Measurements from ENCODE around the gene COX6B1.
A peak's percentile ranks its signal among the peaks of the same experiment; 100 is the strongest.
"Not testable (repeated sequence)": the region's sequence is repeated elsewhere in the genome, so short reads cannot be mapped to it uniquely, and the experiment has no call there.

The COX6B1 gene, protein sequence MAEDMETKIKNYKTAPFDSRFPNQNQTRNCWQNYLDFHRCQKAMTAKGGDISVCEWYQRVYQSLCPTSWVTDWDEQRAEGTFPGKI

DNA sequence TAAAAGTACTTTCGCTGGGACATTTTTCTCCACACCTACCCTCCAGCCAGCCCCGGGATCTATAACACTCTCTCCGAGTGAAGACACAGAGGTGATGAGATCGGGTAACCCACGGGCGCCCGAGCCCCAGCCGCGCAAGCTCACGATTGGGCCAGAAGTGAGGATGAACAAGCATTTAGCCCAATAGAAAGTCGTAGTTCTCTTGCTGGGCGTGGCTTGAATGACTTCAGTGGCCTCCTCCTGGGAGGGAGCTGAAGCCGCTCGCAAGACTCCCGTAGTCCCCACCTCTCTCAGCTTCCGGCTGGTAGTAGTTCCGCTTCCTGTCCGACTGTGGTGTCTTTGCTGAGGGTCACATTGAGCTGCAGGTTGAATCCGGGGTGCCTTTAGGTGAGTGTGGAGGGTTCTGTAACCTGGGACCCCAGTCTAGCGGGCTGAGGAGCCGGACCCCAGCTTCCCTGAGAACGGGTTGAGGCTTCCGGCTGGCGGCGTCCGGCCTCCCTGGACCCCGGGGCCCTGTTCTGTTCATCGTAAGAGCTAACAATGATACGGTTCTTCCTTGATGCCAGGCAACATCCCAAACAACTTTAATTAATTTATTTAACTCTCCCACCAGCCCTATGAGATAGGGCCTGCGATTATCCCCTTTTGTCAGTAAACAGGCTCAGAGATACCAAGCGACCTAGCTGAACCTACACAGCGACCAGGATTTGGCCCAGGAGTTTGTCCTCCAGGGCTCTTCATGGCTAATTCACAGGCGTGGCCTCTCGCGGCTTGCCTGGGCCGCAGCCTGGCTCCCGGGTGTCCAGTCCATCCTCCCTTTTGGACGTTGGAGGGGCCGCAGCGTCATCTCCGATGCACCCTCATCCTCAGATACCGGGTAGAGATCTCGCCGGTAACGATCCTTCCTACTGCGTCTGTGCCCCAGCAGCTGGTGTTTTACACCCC lies at the start of gene COX6B1:
TSS of gene COX6B1 (plus strand) at position 307 of the 945 bp plus-strand sequence. CDS start 2,921 bp downstream, outside the sequence.
- DNase-seq: peak; percentile 95

DNA sequence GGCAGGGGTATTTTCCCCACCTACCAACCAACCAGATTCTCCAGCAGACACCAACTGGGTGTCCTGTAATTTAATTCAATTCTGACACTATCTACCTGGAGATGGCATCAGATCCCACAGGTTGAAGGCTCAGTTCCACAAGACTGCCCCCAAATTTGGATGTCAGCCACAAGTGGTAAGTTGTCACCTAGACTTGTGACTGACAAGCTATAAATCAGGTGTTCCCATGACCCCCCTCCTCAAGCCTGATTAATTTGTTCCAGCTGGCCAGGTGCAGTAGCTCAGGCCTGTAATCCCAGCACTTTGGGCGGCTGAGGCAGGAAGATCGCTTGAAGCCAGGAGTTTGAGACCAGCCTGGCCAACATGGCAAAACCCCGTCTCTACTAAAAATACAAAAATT lies 46.2 kb upstream of the COX6B1 start:
- no peak for DNase-seq

DNA sequence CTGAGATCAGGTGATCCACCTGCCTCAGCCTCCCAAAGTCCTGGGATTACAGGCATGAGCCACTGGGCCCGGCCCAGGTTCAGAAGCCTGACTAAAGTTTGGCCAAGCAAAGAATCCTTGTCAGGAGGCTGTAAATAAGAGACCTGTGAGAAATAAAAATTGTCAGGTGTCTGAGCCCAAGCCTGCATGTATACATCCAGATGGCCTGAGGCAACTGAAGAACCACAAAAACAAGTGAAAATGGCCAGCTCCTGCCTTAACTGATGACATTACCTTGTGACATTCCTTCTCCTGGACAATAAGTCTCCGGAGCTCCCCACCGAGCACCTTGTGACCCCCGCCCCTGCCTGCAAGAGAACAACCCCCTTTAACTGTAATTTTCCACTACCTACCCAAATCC lies 43.7 kb upstream of the COX6B1 start:
- DNase-seq: not testable (repeated sequence)

DNA sequence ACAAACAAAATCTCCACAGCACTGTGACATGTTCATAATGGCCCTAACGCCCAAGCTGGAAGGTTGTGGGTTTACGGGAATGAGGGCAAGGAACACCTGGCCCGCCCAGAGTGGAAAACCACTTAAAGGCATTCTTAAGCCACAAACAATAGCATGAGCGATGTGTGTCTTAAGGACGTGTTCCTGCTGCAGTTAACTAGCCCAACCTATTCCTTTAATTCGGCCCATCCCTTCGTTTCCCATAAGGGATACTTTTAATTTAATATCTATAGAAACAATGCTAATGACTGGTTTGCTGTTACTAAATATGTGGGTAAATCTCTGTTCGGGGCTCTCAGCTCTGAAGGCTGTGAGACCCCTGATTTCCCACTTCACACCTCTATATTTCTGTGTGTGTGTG lies 41.0 kb upstream of the COX6B1 start:
- not testable (repeated sequence) for DNase-seq

DNA sequence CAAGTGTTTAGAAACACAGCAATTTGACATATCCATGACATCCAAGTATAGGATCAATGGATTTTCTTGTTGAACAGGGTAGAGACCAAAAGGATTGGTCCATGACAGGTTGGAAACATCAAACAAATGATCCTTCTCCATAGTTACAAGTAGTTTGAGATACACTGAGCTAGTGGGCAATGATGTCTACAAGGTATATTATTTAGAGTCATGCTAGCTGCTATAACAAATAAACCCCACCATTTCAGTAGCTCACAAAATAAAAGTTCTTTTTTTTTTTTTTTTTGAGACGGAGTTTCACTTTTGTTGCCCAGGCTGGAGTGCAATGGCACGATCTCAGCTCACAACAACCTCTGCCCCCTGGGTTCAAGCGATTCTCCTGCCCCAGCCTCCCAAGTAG lies 40.5 kb upstream of the COX6B1 start:
- DNase-seq: no peak

DNA sequence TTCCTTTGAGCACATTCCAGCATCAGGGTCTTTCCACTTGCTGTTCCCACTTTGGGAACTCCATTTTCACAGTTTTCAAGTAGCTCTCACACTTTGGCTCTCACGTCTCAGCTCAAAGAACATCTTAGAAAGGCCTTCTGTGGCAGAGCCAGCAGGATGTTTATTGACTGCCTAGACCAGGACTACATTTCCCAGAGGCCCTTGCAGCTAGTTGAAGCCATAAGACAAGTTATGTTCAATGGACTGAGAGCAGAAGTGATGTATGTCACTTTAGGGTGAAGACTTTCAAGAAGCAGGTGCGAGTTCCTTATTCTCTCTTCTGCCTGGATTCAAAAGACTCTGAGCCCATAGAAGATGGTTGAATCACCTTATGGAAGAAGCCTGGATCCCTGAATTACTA lies 39.9 kb upstream of the COX6B1 start:
- no peak for DNase-seq

DNA sequence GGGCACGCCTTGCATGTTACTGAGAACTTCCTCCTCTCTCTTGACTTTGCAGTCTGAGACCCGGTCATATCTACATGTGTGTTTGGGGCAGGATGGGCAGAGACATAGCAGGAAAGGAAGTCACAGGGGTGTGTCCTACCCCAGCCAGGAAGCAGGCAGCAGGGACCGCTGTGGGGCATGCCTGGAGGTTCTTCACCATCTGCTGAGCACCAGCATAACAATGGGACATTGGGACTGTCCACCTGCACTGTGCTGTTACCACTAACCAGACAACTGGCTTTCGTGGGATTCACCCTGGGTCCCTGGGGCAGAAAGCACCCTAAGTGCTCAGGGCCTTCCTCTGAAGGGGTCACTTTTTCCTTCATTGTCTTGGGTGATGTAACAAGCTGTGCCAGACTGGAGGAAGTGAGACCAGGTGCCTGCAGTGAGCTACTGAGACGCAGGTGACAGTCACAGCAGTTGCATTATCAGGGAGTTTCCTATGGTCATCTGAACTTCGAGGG lies 38.2 kb upstream of the COX6B1 start:
- DNase-seq: peak; percentile 53

DNA sequence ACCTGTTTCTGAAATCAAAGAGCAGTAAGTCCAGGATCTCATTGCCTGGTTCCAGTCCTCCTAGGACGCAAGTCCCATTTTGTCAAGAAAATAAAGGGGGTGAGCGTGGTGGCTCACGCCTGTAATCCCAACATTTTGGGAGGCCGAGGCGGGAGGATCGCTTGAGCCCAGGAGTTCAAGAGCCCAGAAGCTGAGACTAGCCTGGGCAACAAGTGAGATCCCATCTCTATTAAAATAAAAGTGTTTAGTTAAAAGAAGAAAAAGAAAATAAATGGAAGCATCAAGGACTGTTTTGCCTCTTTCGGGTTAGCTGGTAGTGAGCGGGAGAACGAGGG lies 35.9 kb upstream of the COX6B1 start:
- DNase-seq: no peak

DNA sequence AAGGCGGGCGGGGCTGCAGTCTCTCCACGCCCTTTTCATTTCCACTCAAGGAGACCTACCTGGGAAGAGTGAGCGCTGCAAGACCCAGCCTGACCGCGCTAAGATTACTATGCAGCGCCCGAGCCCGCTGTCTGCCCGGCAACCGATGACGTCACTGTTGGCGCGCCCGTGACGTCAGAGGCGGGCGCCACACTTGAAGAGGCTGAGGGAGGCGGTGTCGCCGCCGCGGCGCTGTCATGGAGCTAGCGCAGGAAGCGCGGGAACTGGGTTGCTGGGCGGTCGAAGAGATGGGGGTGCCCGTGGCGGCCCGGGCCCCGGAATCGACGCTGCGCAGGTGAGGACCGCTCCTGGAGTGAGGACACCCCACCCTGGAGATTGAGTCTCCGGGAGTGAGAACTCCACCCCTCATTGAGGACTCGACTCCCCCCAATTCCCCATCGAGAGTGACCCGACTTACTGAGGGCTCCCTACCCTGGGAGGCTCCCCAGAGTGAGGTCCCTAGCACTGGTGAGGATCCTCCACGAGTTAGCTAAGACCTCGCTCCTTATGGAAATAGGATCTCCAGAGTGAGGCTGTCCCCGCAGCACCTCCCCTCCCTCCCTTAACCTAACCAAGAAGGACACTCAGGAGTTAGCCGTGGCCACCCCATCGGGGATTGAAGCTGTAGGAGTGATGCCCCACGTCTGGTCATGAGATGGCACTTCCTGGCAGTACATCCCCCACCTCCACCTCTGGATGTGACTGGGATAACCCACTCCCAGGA lies 35.4 kb upstream of the COX6B1 start, which contains the start of gene HAUS5:
TSS of gene HAUS5 (plus strand) at position 177 of the 763 bp plus-strand sequence. CDS start at position 237, 60 bp downstream.
- DNase-seq: peak; percentile 94

DNA sequence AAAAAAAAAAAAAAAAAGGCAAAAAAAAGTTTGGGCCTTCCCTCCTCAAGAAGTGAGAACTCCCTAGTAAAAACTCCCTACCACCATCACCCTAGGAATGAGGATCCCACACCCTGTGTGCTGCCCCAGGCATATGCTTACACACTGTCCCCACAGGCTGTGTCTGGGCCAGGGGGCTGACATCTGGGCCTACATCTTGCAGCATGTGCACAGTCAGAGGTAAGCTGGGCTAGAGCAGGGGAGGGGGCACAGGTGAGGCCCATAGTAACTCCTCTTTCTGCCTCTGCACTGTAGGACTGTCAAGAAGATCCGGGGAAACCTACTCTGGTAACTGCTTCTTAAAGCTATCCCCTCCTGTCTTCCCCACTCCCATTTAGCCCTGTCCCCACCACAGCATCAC lies 34.5 kb upstream of the COX6B1 start:
- no peak for DNase-seq

DNA sequence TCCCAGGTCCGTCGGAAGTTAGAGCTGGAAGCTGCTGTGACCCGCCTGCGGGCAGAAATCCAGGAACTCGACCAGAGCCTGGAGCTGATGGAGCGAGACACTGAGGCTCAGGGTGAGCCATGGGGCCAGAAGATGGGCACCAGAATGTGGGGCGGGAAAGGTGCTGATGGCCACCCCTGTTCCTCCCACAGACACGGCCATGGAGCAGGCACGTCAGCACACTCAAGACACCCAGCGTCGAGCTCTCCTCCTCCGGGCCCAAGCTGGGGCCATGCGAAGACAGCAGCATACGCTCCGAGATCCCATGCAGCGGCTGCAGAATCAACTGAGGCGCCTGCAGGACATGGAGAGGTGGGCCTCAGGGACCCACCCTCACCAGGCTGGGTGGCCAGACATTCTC lies 33.1 kb upstream of the COX6B1 start:
- DNase-seq: no peak

DNA sequence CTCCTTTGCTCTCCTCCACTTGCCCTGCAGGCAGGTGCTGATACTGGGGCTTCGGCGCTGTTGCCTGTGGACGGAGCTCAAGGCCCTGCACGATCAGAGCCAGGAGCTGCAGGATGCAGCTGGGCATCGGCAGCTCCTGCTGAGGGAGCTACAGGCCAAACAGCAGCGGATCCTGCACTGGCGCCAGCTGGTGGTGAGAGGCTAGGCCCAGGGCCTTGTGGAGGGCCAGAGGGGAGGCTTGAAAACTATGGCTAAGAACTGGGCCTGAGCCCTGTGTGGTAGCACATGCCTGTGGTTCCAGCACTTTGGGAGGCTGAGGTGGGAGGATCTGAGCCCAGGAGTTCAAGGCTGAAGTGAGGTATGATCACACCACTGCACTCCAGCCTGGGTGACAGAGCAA lies 29.3 kb upstream of the COX6B1 start:
- DNase-seq: no peak

DNA sequence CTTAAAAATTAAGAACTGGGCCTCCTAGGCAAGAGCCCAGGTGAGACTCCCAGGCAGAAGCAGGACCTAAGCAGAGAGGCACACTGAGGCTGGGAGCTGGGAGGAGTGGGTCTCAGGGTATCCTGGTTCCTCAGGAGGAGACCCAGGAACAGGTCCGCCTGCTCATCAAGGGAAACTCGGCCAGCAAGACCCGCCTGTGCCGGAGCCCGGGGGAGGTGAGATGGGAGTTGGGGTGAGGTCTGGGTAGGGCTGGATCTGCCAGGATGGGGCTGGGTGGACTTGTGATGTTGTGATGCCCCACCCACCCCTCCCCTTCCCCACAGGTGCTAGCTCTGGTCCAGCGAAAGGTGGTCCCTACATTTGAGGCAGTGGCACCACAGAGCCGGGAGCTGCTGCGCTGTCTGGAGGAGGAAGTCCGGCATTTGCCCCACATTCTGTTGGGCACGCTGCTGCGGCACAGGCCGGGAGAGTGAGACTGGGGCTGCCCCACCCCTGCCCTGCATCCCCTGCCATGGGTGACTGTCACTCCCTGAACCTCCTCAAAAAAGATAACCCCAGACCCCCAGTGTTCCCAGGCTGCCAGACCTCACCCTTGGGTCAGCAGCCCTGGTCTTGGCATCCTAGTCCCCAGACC lies 28.7 kb upstream of the COX6B1 start:
- no peak for DNase-seq

DNA sequence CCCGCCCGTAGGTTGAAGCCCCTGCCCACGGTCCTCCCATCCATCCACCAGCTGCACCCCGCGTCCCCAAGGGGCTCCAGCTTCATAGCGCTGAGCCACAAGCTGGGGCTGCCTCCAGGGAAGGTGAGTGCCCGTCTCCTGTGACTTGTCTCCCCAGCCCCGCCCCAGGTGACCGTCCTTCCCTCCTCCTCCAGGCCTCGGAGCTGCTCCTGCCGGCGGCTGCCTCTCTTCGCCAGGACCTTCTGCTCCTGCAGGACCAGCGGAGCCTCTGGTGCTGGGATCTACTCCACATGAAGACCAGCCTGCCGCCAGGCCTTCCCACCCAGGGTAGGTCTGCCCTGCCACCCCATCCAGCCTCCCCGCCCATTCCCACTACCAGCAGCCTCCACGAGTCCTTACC lies 28.1 kb upstream of the COX6B1 start:
- DNase-seq: no peak

DNA sequence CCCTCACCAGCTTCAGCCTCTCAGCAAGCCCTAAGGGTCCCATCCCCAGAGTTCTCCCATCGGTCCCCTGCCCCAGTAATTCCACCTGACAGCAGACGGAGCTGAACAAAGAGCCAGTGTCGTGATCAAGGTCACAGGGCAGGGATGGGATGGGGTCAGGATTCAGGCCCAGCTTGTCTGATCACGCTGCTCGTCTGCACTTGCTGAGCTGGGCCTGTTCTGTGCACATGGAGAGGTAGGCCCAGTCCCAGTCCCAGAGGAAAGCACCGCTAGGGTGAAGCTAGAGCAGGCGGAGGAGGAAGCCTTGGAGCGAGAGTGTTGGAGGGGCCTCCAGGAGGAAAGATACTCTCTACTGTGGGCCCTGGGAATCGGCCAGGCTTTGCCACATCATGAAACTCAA lies 26.4 kb upstream of the COX6B1 start:
- no peak for DNase-seq

DNA sequence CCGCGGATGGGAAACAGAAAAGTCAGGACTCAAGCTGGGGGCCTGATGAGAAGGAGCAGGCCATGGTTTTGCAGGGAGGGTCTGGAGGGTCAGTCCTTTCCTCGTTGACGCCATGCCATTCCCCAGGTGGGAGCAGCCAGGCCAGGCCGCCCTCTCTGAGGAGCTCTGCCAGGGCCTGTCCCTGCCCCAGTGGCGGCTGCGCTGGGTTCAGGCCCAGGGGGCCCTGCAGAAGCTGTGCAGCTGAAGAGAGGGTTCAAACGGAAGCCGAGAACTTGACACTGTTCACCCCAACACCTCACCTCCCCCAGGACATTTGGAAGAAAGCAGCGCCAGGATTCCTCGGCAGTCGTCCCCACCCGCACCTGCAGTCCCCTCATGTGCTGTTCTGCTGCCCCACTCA lies 25.4 kb upstream of the COX6B1 start:
- no peak for DNase-seq

DNA sequence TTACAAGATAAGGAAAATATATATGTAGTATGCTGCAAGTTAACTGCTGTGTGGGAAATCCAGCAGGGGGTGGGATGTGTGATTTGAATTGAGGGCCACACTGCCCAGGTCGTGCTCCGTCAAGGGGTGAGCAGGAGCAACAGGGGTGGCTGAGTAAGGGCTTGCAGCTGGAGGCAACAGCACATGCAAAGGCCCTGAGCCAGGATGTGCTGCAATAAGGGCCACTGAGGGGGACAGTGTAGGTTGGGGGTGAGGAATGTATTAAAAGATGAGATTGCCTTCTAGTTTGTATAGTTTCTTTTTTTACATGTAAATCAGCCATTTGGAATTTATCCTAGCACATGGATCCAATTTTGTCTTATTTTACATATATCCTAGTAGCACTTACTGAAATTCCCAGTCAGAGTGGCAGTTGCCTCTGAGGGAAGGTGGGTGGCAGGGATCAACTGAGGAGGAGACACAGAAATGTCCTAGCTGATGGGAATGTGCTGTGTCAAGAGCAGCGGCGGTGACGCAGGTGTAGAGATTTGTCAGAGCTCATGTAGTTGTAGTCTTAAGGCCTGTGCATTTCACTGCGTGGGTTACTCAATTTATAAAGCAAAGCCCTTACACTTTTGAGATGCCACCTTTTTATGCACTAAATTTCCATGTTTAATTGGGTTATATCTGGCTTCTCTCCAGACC lies 24.7 kb upstream of the COX6B1 start:
- no peak for DNase-seq

DNA sequence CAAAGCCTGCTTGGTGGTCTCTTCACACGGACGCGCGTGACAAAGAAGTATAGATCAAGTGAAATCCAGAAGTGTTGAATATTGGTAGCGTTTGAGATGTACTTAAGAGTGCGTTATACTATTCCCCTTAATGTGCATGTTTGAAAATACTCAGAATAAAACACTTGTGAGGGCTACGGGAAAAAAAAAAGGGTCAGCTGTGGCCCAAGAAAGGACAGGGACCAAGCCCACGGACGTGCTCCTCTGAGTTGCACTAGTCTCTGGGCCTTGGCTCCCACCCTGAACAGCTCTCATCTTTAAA lies 19.9 kb upstream of the COX6B1 start:
- DNase-seq: no peak

DNA sequence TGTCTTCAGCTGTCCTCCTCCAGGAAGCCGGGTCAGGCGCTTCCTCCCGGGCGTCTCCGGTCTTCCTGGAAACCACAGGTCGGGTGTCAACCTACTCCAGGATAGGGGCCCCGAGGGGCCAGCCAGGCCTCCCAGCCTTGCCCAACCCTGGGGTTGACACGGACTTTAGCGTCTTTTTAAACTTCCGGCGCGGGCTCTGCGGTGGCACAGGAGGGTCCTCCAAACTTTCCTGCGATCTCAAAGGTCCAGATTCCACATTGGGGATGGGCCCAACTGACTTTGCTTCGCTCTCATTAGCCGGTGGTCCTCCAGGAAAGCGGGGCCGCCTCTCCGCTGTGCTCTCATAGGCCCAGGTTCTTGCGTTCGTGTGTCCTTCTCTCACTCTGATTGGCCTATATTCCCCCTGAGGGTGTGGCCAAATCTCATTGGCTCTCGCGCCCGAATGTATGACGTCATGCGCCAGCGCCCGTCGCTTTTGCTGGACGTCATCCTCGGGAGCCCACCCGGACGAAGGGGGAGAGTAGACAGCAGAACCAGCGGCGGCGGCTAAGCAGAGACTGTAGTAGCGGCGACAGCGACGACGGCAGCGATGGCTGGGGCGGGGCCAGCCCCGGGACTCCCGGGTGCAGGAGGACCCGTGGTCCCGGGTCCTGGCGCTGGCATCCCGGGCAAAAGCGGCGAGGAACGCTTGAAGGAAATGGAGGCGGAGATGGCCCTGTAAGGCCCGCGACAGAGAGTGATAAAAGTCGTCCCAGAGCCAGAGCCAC lies 19.4 kb upstream of the COX6B1 start, which contains the start of gene RBM42:
TSS of gene RBM42 (plus strand) at position 472 of the 767 bp plus-strand sequence. CDS start at position 590, 118 bp downstream.
- peak; percentile 95 for DNase-seq

DNA sequence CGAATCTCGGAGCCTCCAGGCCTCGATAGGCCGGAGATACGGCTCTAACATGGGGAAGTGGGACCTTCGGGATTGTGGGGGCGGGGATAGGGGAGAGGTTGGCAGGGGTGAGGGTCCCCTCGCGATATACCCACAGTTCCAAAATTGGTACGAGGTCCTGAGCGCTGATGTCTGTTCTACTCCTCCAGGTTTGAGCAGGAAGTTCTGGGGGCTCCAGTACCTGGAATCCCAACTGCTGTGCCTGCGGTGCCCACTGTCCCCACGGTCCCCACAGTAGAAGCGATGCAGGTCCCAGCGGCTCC lies 18.8 kb upstream of the COX6B1 start:
- no peak for DNase-seq

DNA sequence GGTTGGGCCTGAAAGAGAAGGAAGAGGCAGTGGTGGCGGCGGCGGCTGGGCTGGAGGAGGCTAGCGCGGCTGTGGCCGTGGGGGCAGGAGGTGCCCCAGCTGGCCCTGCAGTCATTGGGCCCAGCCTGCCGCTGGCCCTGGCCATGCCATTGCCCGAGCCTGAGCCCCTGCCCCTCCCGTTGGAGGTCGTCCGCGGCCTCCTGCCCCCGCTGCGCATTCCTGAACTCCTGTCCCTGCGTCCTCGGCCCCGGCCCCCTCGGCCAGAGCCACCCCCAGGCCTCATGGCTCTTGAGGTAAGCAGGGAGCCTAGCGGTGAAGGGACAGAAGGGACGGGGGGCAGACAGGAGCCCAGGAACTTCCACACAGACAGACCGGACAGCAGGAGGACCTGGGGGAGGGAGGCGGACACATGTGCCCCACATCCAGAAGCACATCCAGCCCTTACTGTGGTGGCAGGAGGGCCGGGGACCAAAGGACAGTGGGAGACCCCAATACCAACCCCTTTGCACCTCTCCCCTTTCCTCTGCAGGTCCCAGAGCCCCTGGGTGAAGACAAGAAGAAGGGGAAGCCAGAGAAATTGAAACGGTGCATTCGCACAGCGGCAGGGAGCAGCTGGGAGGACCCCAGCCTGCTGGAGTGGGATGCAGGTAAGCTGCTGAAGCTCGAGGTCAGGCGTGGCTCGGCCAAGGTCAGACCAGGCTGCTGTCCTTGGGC lies 14.2 kb upstream of the COX6B1 start:
- DNase-seq: no peak
